Measurements from ENCODE around the gene COL4A3.

Gene COL4A3

DNA sequence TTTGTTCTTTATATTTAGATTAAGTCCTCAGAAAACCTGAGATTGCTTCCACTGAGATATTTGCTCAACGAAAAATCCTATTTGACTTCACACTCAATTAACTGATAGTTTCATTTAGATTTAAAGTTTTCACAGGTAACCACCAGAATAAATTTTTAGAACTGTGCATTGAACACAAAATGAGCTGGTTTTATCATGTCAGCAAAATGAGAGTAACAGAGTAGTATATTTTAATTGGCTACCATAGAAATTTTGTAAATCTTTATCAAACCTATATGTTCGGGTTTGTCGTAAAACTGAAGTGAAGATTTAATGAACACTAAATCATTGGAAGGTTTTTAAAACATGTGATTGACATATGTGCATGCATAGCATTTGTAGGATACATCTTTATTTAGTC lies 127.9 kb downstream of the COL4A3 start:
- Histone ChIP-seq H3K27me3 (no peaks in the 10 kb centered on the region), H3K4me3 (no peak overlapping the region), H3K9me3 (replicated peaks in 1 of 11) (no peaks in the 10 kb centered on the region), H3K36me3 (no peaks in the 10 kb centered on the region), H3K27ac (no peak overlapping the region), H3K9ac (no peak overlapping the region), H4K20me1 (no peaks in the 10 kb centered on the region), H3K4me2 (no peak overlapping the region), H3K4me1 (no peaks in the 10 kb centered on the region)
- TF ChIP-seq Cebpa-rat (IDR thresholded peaks at IDR 0.05) = no peak

DNA sequence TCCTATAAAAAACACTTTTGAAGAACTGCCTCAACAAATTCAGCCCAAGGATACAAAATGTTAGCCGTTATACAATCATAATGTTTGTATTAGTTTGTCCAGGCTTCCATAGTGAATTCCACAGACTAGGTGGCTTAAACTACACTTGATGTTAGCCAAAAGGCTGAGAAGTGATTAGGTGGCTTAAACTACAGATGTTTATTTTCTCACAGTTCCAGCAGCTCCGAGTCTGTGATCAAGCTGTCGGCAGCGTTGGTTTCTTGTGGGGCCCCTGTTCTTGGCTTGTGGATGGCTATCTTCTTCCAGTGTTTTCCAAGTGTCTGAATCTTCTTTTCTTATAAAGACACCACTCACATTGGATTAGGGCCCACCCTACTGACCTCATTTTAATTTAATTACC lies 129.1 kb downstream of the COL4A3 start:
- H3K4me1 ChIP-seq = no peaks in the 10 kb centered on the region
- H3K4me2 ChIP-seq = no peak overlapping the region
- H3K27ac ChIP-seq = no peak overlapping the region
- TF ChIP-seq Cebpa-rat (IDR thresholded peaks at IDR 0.05) = no peak
- no peaks in the 10 kb centered on the region for H3K36me3 ChIP-seq
- H3K27me3 ChIP-seq = no peaks in the 10 kb centered on the region
- H3K4me3 ChIP-seq = no peak overlapping the region
- no peaks in the 10 kb centered on the region for H4K20me1 ChIP-seq
- H3K9me3 ChIP-seq (replicated peaks in 1 of 11) = no peaks in the 10 kb centered on the region
- no peak overlapping the region for H3K9ac ChIP-seq

DNA sequence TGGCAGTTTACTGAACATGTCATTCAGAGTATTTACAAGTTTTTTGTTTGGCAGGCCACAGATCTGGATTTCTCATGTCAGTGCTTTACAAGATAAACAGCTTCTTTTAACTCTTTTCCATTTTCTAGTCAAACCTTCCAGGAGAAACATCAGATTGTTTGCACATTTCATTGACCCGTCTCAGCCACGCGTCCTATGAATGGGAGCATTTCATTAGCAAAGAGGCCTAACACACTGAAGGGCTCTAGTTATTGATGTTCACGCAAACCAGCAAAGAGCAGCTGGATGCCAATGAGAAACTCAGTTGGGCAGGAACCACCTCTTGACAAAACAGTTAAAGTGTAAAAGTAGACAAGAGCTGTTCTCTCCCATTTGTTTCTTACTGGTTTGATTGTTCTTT lies 131.4 kb downstream of the COL4A3 start:
- Histone ChIP-seq H4K20me1 (no peaks in the 10 kb centered on the region), H3K9ac (no peak overlapping the region), H3K36me3 (peaks cover 0 to 10% (median 0%) of the 10 kb centered on the region in 11 experiments; a peak in 1 of 22 replicates), H3K27me3 (no peaks in the 10 kb centered on the region), H3K27ac (no peak overlapping the region), H3K4me3 (no peak overlapping the region), H3K9me3 (replicated peaks in 1 of 11) (peaks cover 0 to 10% (median 0%) of the 10 kb centered on the region in 11 experiments; a peak in 1 of 22 replicates), H3K4me2 (no peak overlapping the region), H3K4me1 (no peaks in the 10 kb centered on the region)
- no peak for TF ChIP-seq Cebpa-rat (IDR thresholded peaks at IDR 0.05)

DNA sequence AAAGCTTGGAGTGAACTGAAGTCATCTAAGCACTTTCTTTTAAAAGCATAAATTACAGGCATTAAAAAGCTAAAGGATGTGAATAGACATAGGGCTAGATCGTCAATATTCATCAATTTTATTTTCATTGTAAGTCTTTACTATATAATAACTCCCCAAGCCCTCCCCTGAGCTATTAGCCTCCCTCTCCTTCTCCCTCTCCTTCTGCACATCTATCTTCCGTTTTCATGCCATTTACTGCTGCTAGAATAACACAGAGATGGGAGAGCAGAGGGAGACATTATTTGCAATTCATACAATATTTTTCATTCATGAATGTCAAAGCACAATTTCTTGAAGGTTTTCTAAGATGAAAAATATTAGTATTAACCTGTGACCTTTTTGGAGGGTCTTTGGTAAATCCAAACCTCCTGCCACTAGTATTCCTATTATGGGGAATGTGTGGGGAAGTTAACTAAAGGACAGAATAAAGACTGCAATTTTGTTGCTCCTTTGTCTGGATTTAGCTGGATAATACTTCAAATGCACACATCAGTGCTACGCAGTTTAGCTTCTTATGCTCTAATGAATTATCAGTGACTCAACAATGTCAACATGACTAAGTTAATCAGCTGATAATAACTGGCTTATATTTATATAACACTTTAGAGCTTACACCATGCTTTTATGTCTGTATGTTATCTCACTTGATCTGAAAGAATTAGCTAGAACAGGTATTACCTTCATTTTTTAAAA lies 132.4 kb downstream of the COL4A3 start:
- Histone ChIP-seq H3K36me3 (peaks cover 0 to 20% (median 0%) of the 10 kb centered on the region in 11 experiments; a peak in 5 of 22 replicates), H3K27me3 (no peaks in the 10 kb centered on the region), H3K9ac (no peak overlapping the region), H3K4me2 (no peak overlapping the region), H3K4me1 (no peaks in the 10 kb centered on the region), H3K9me3 (replicated peaks in 1 of 11) (peaks cover 0 to 10% (median 0%) of the 10 kb centered on the region in 11 experiments; a peak in 1 of 22 replicates), H3K4me3 (no peak overlapping the region), H3K27ac (no peak overlapping the region), H4K20me1 (no peaks in the 10 kb centered on the region)
- no peak for TF ChIP-seq Cebpa-rat (IDR thresholded peaks at IDR 0.05)

DNA sequence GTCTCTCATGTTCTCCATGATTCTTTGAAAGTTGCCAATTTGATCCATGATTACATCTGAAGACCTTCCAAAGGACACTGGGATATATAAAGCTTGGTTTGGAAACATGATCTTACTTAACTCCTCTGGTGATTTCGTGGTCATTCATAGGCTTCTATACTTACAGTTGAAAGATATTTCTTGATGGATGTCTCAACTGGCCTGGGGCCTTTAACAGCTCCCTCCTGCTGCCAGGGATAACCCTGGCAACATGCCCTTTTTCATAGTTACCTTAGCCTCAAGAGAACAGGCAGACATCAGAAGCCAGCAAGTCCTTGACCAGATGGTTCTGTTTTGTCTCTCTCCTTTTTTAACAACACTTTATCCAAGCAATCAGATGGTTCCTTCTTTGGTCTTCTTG lies 137.1 kb downstream of the COL4A3 start:
- no peaks in the 10 kb centered on the region for H3K4me1 ChIP-seq
- H3K27ac ChIP-seq = no peak overlapping the region
- H4K20me1 ChIP-seq = no peaks in the 10 kb centered on the region
- H3K4me3 ChIP-seq = no peak overlapping the region
- no peaks in the 10 kb centered on the region for H3K27me3 ChIP-seq
- H3K9me3 ChIP-seq (replicated peaks in 1 of 11) = peaks cover 0 to 10% (median 0%) of the 10 kb centered on the region in 11 experiments; a peak in 1 of 22 replicates
- TF ChIP-seq Cebpa-rat (IDR thresholded peaks at IDR 0.05) = no peak
- peaks cover 0 to 27% (median 3%) of the 10 kb centered on the region in 11 experiments; a peak in 7 of 22 replicates for H3K36me3 ChIP-seq
- H3K4me2 ChIP-seq = no peak overlapping the region
- H3K9ac ChIP-seq = no peak overlapping the region

DNA sequence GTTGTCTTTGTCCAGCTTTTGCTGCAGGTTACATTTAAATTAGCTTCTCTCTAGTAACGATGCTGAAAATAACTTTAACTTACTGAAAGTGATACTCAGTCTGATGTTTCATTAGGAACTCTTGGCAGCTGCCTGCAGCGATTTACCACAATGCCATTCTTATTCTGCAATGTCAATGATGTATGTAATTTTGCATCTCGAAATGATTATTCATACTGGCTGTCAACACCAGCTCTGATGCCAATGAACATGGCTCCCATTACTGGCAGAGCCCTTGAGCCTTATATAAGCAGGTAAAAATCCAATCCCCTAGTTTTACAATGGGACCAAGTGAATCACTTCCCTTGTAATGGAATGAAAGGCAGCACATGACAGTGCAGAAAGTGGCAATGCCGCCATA lies 144.4 kb downstream of the COL4A3 start:
- no peaks in the 10 kb centered on the region for H3K4me1 ChIP-seq
- H3K9ac ChIP-seq = no peak overlapping the region
- no peaks in the 10 kb centered on the region for H3K27me3 ChIP-seq
- H4K20me1 ChIP-seq = no peaks in the 10 kb centered on the region
- H3K4me2 ChIP-seq = no peak overlapping the region
- H3K36me3 ChIP-seq = peaks cover 0 to 5% (median 0%) of the 10 kb centered on the region in 11 experiments; a peak in 3 of 22 replicates
- H3K27ac ChIP-seq = no peak overlapping the region
- H3K9me3 ChIP-seq (replicated peaks in 1 of 11) = no peaks in the 10 kb centered on the region
- no peak overlapping the region for H3K4me3 ChIP-seq
- no peak for TF ChIP-seq Cebpa-rat (IDR thresholded peaks at IDR 0.05)

DNA sequence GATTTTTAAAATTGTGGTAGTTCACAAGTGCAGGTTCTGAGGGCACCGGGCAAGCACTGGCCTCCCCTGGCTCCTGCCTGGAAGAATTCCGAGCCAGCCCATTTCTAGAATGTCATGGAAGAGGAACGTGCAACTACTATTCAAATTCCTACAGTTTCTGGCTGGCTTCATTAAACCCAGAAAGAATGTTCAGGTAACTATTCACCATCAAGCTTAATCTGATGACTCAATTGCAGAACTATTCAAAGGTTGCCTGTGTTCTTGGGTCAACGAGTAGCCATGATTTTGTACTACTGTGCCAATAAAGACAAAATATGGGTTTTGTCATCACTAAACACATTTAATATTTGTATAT lies 146.3 kb downstream of the COL4A3 start:
- Histone ChIP-seq H3K4me2 (no peak overlapping the region), H3K9ac (no peak overlapping the region), H3K27me3 (no peaks in the 10 kb centered on the region), H3K4me1 (no peaks in the 10 kb centered on the region), H3K36me3 (no peaks in the 10 kb centered on the region), H3K9me3 (replicated peaks in 1 of 11) (no peaks in the 10 kb centered on the region), H3K27ac (no peak overlapping the region), H3K4me3 (no peak overlapping the region), H4K20me1 (no peaks in the 10 kb centered on the region)
- TF ChIP-seq Cebpa-rat (IDR thresholded peaks at IDR 0.05) = no peak

DNA sequence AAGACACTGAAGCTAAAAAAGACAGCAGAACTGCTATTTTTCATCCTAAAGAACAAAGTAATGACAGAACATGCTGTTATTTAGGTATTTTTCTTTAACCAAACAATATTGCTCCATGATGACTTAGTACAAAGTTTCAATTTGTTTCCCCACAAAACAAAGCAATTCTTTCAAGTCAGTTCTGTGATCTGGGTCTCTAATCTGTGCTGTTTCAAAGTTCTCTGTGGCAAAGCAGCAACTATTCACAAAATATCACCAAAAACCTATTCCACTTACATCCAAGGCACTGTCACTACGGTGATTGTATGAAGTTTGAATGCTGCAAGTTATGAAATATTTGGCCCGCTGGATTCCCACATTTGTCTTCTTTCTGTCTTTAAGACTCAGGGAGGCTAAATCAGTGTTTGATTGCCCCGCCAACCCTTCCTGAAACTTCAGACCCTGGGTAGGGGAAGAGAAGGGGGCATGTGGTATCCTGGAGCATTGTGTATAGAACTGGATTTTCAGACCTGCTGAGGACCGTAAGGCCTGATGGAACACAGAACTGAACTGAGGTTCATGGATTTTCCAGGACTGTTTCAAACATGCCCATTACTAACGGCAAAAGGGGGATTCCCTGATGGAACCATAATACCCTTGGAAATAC lies 147.6 kb downstream of the COL4A3 start:
- Histone ChIP-seq H3K27me3 (no peaks in the 10 kb centered on the region), H3K36me3 (no peaks in the 10 kb centered on the region), H3K4me1 (no peaks in the 10 kb centered on the region), H3K27ac (no peak overlapping the region), H3K4me2 (no peak overlapping the region), H4K20me1 (no peaks in the 10 kb centered on the region), H3K9me3 (replicated peaks in 1 of 11) (no peaks in the 10 kb centered on the region), H3K4me3 (no peak overlapping the region), H3K9ac (no peak overlapping the region)
- TF ChIP-seq Cebpa-rat (IDR thresholded peaks at IDR 0.05) = no peak

DNA sequence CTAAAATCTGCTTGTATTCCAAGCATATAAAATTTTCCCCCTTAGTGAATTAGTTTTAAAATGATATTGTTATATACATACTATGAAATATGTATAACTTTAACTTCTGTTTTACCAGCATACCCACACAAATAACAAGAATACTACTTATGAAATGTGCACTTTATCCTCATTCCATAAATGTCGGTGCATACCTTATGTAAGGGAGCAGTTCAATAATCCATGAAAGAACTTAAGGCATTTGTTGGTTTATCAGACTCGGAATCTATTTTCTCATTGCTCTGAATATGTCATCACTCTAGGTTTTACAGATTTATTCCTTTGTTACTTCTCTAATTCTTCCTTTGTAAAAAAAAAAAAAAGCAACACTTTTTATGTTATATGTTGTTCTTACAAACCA lies 148.2 kb downstream of the COL4A3 start:
- H3K4me1 ChIP-seq = no peaks in the 10 kb centered on the region
- peaks cover 0 to 1% (median 0%) of the 10 kb centered on the region in 11 experiments; a peak in 2 of 22 replicates for H3K9me3 ChIP-seq (replicated peaks in 1 of 11)
- H3K27ac ChIP-seq = no peak overlapping the region
- no peaks in the 10 kb centered on the region for H3K27me3 ChIP-seq
- no peak overlapping the region for H3K4me2 ChIP-seq
- H3K4me3 ChIP-seq = no peak overlapping the region
- H3K9ac ChIP-seq = no peak overlapping the region
- H3K36me3 ChIP-seq = no peaks in the 10 kb centered on the region
- no peaks in the 10 kb centered on the region for H4K20me1 ChIP-seq
- TF ChIP-seq Cebpa-rat (IDR thresholded peaks at IDR 0.05) = no peak

DNA sequence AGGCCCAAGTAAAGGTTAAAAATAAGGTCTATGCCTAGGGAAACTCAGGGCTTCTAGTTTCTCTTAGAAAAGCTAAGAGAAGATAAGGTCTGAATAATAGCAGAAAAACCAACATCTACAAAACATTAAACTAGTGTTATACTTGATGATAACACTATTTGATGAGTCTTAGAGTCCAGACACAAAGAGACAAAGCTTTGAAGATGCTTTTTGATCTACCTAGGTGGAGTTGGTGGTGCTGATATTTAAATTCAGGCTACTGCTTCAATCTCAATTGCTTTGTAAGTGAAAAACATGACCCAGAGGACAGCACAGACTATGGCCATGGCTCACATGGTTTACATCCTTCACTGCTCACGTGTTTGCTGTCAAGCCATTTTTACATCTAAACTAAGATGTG lies 148.9 kb downstream of the COL4A3 start:
- no peak for TF ChIP-seq Cebpa-rat (IDR thresholded peaks at IDR 0.05)

More for the DNA sequence above, 148.9 kb downstream of the COL4A3 start:
- Histone ChIP-seq H3K4me1 (no peaks in the 10 kb centered on the region), H3K4me3 (no peak overlapping the region), H3K9me3 (replicated peaks in 1 of 11) (peaks cover 0 to 8% (median 5%) of the 10 kb centered on the region in 11 experiments; a peak in 7 of 22 replicates), H3K27ac (no peak overlapping the region), H3K36me3 (no peaks in the 10 kb centered on the region; a peak in 1 of 22 replicates), H4K20me1 (no peaks in the 10 kb centered on the region), H3K9ac (no peak overlapping the region), H3K4me2 (no peak overlapping the region), H3K27me3 (no peaks in the 10 kb centered on the region)
